HFF-Myc (cell line): Measurements from ENCODE around the gene VPS37C.
A peak's percentile ranks its signal among the peaks of the same experiment; 100 is the strongest.
"Not testable (repeated sequence)": the region's sequence is repeated elsewhere in the genome, so short reads cannot be mapped to it uniquely, and the experiment has no call there.

Experiments
- DNase-seq: peaks from one replicate; pipeline ENCODE4 v3.0.0-alpha.2; 2011; ENCODE audit warnings: low read depth; ENCODE audit errors: extremely low read depth
- H3K4me3 ChIP-seq: replicated peaks from 2 replicates; pipeline ENCODE4 v1.5.1; 2011; ENCODE audit warnings: low read depth, mild to moderate bottlenecking, control low read depth, low read length
- TF ChIP-seq, protein P1 (sequence below): IDR thresholded peaks from 2 replicates; pipeline ENCODE4 v1.5.1; 2012; ENCODE audit warnings: mild to moderate bottlenecking, low read depth, low read length, control low read depth; ENCODE audit errors: missing control alignments

VPS37C gene

DNA sequence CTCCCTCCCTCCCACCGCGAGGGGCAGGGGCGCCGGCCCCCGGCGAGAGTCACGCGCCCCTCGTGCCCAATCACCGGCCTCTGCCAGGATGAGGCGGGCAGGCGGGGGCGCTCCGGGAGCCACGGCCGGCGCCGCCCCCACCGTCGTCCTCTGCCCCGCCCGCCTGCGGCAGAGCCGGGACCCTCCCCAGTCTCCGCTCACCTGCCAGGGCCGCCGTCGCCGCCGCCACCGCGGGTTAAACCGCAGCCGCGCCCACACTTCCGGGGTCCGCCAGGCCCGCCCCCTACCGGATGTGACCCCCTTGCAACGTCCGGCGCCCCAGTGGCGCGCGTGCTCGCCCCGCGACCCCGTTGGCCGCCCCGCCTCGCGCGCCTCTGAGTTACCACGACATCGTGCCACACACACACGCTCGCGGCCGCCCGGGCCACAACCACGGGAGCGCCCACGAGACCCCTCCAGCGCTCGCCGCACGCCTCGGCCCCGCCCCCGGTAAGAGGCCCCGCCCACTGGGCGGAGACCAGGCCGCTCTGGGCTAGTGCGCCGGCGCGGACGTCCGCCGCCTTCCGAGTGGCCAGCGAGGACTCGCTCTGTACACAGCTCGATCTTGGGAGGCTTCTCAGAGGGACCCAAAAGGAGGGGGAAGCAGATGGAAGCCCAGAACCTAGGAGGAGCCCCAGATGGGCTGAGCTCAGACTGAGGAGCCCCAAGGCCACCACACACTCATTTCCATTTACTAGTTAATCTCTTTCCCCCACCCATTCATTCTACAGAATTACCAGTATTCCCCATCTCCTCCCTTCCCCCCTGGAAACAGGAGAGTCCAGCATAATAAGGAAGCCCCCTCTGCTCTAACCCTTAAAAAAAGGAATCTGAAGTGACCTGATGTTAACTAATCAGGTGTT lies at the start of gene VPS37C:
Gene VPS37C (minus strand): TSS at position 237 of the 902 bp plus-strand sequence. CDS start 22,597 bp downstream, outside the sequence.
- peak within 1 kb of the TSS; percentile 67 for H3K4me3 ChIP-seq
- DNase-seq: peak; percentile 37
- TF ChIP-seq, protein P1, sequence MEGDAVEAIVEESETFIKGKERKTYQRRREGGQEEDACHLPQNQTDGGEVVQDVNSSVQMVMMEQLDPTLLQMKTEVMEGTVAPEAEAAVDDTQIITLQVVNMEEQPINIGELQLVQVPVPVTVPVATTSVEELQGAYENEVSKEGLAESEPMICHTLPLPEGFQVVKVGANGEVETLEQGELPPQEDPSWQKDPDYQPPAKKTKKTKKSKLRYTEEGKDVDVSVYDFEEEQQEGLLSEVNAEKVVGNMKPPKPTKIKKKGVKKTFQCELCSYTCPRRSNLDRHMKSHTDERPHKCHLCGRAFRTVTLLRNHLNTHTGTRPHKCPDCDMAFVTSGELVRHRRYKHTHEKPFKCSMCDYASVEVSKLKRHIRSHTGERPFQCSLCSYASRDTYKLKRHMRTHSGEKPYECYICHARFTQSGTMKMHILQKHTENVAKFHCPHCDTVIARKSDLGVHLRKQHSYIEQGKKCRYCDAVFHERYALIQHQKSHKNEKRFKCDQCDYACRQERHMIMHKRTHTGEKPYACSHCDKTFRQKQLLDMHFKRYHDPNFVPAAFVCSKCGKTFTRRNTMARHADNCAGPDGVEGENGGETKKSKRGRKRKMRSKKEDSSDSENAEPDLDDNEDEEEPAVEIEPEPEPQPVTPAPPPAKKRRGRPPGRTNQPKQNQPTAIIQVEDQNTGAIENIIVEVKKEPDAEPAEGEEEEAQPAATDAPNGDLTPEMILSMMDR: no peak

DNA sequence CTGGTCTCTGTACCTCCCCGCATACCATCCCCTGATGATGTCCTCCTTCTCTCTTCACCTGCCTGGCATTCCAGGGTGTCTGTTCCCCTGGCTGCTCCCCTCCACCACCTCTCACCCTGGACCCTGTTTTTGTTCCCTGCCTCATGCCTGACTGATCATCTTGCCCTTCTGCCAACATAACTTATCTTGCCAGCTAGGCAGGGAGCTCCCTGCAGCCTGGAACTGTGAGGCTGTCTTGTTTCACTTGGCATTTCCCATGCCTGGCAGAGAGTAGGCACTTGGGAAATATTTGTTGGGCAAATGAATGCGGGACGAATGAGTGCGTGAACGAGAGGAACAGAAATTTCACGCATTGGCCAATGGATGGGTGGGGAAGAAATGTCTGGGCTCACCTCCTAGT lies 49.4 kb upstream of the VPS37C start:
- H3K4me3 ChIP-seq, DNase-seq: not testable (repeated sequence)

DNA sequence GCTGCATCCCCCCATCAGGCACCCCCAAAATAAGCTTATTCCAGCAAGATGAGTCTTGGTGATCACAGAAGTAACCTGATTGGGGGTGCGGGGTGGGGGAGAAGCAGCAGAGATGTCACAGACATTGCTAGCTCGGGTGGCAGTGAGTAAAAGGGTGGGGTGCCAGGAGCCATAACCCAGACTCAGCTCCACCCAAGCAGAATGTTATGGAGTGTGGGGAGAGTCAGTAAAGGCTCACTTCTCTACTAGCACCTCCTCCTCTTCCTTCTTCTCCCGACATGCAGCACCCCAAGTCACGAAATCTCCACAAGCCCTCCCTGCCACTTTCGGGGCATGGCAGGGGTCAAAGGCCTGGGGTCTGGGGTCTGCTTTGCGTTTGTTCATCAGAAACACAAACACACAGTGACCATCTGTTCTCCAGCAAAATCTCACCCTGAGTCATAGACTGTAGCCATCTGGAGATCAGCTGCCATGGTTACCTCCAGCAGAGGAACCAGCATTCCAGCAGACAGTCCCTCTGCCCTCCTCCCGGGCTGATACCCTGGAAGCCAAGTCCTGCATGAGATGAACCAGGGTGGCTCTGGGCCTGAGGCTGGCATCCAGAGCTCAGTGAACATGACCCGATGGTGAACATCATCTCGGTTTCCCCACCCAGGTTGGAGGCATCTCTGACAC lies 46.5 kb upstream of the VPS37C start:
- H3K4me3 ChIP-seq, DNase-seq: not testable (repeated sequence)

DNA sequence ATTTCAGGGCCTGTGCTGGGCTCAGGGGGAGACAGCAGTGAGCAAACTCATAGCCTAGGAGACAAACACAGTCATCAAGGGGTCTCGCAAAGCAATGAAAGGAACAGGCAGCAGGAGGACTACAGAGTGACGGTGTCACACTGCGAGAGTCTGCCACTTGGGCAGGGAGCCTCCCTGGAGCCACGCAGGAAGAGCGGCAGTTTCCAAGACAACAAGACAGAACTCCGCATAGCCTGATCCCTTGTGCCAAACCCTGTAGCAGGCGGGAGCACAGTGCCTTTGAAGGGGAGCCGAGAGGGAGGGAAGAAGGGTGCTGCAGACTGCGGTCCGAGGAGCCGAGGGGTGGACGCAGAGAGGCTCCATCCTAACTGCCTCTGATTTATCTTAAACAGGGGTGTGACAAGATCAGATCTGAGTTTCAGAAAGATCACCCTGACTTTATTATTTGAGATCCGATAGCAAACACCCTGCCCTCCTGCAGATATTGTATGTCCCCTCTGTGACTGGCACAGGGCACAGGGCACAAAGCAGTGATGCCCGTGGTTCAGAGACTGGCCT lies 43.4 kb upstream of the VPS37C start:
- H3K4me3 ChIP-seq, DNase-seq: not testable (repeated sequence)

DNA sequence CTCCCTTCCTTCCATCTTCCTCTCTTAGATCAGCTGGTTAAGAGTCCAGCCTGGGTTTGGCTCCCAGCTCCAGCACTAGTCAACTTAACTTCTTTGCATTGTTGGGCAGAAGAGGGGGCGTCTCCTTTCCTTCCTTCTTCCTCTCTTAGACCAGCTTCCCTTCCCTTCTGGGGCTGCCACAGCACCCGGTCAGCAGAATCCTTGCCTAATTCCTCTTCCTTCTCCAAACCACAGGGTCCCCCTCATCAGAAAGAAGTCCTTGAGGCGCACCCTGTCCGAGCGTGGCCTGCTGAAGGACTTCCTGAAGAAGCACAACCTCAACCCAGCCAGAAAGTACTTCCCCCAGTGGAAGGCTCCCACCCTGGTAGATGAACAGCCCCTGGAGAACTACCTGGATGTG lies 42.6 kb upstream of the VPS37C start:
- DNase-seq, H3K4me3 ChIP-seq: not testable (repeated sequence)

DNA sequence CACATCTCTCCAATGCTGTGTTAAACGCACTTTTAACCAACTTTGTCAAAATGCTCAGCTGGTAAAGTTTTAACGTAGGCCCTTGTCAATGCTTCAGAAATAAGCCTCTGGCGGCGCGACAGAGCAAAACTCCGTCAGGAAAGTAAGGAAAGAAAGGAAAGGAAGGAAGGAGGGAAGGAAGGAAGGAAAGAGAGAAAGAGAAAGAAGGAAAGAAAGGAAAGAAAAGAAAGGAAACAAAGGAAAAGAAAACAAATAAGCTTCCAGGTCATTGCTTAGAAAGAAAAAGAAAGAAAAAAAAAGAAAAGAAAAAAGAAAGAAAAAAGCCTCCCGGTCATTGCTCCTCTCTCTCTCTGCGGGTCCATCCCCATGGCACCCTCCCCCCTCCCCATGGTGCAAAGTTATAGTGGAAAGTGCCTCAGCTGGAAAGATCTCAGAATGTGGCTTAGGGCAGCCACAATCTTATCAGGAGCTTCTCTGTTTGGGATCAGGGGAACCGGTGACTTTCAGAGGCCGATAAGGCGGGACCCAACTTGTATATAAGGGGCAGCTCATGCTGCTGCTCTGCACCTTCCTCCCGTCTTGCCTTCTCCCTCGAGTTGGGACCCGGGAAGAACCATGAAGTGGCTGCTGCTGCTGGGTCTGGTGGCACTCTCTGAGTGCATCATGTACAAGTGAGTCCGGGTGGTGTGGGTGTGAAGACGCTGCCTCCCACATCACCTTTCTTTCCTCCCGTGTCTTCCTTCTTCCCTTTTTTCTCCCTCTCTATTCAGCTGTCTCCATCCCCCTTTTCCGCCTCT lies 41.9 kb upstream of the VPS37C start, which contains the start of gene PGA3:
Gene PGA3 (plus strand): TSS at position 566 of the 797 bp plus-strand sequence. CDS start 50 bp downstream, at position 616.
- not testable (repeated sequence) for DNase-seq, H3K4me3 ChIP-seq

DNA sequence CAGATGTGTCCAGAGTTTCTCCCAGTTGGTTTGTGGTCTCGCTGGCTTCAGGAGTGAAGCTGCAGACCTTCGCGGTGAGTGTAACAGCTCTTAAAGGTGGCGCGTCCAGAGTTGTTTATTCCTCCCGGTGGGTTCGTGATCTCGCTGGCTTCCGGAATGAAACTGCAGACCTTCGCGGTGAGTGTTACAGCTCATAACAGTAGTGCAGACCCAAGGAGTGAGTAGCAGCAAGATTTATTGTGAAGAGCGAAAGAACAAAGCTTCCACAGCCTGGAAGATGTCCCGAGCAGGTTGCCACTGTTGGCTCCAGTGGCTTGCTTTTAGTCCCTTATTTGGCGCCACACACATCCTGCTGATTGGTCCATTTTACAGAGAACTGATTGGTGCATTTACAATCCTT lies 40.2 kb upstream of the VPS37C start:
- no peak overlapping the region for H3K4me3 ChIP-seq
- TF ChIP-seq, protein P1: no peak
- no peak for DNase-seq

DNA sequence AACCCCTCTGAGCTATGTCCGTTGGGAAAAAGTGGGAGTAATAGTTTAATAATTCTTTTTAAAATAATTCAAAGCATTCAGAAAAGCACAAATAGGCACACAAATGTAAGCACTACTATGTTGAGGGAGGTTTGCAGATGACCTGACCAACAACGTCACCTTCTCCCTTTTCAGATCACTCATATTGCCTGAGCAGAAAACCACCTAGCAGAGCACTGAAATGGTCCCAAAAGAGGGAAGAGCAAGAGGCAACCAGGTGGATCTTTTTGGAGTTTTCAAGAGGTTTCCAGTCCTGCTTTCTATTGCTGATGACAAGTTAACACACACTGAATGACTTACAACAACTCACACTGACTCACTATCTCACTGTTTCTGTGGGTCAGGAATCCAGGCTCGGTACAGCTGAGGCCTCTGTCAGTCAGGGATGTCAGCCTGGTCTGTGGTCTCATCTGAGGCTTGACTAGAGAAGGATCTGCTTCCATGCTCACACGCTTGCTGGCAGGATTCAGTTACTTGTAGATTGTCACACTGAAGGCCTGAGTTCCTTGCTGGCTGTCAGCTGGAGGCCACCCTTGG lies 37.8 kb upstream of the VPS37C start:
- no peak overlapping the region for H3K4me3 ChIP-seq
- TF ChIP-seq, protein P1: no peak
- DNase-seq: no peak

DNA sequence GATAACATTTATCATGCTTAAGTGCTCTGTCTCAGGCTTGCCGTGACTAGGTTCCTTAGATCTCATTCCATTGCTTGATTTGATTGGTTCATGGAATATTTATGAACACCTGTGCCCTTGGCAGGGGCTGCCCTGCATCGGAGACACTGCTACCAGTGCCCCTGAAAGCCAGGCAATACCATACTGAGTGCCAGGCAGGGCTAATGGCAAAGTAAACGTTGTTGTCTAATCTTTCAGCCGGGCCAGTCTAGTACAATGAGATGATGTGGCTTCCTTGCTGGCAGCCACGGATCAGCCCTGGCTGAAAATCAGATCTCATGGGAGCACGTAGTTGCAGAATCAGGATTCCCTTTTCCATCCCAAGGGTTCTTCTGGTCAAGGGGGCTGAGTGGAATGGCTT lies 37.1 kb upstream of the VPS37C start:
- TF ChIP-seq, protein P1: no peak
- no peak overlapping the region for H3K4me3 ChIP-seq
- DNase-seq: no peak
